ENCODE measurements around the gene MCF2L.
"Not testable (repeated sequence)": the region's sequence is repeated elsewhere in the genome, so short reads cannot be mapped to it uniquely, and the experiment has no call there.

Gene MCF2L

GRCh38 chr13:113045251-113046127 is 76.5 kb downstream of the MCF2L start:
- DNase-seq (ENCODE audit: low read depth in 1 of 2, low spot score in 1 of 2) = no peak

- no peak for DNase-seq (ENCODE audit: low read depth in 1 of 2, low spot score in 1 of 2)
These were observed 77.3 kb downstream of the MCF2L start for GRCh38 chr13:113046128-113046882.

- no peak for DNase-seq (ENCODE audit: low read depth in 1 of 2, low spot score in 1 of 2)
These were observed 77.8 kb downstream of the MCF2L start for GRCh38 chr13:113046883-113047244.

GRCh38 chr13:113047587-113047986 is 78.6 kb downstream of the MCF2L start:
- no peak for DNase-seq (ENCODE audit: low read depth in 1 of 2, low spot score in 1 of 2)

GRCh38 chr13:113048766-113049165 is 79.8 kb downstream of the MCF2L start:
- no peak for DNase-seq (ENCODE audit: low read depth in 1 of 2, low spot score in 1 of 2)

- DNase-seq (ENCODE audit: low read depth in 1 of 2, low spot score in 1 of 2) = no peak
These were observed 80.5 kb downstream of the MCF2L start for GRCh38 chr13:113049521-113049941.

GRCh38 chr13:113049981-113050380 is 81.0 kb downstream of the MCF2L start:
- DNase-seq (ENCODE audit: low read depth in 1 of 2, low spot score in 1 of 2) = no peak

GRCh38 chr13:113050734-113051431 is 81.9 kb downstream of the MCF2L start:
- no peak for DNase-seq (ENCODE audit: low read depth in 1 of 2, low spot score in 1 of 2)

- DNase-seq (ENCODE audit: low read depth in 1 of 2, low spot score in 1 of 2) = no peak
These were observed 82.6 kb downstream of the MCF2L start for GRCh38 chr13:113051641-113052040.

GRCh38 chr13:113052206-113052605 is 83.2 kb downstream of the MCF2L start:
- DNase-seq (ENCODE audit: low read depth in 1 of 2, low spot score in 1 of 2) = no peak

- DNase-seq (ENCODE audit: low read depth in 1 of 2, low spot score in 1 of 2) = no peak
These were observed 84.0 kb downstream of the MCF2L start for GRCh38 chr13:113052971-113053370.

GRCh38 chr13:113053376-113053775 is 84.4 kb downstream of the MCF2L start:
- DNase-seq (ENCODE audit: low read depth in 1 of 2, low spot score in 1 of 2) = no peak

GRCh38 chr13:113053801-113054604 is 85.0 kb downstream of the MCF2L start:
- DNase-seq (ENCODE audit: low read depth in 1 of 2, low spot score in 1 of 2) = no peak

GRCh38 chr13:113057084-113057483 is 88.1 kb downstream of the MCF2L start:
- DNase-seq (ENCODE audit: low read depth in 1 of 2, low spot score in 1 of 2) = no peak

- DNase-seq (ENCODE audit: low read depth in 1 of 2, low spot score in 1 of 2) = not testable (repeated sequence)
These were observed 88.5 kb downstream of the MCF2L start for GRCh38 chr13:113057559-113057958.

- no peak for DNase-seq (ENCODE audit: low read depth in 1 of 2, low spot score in 1 of 2)
These were observed 89.3 kb downstream of the MCF2L start for GRCh38 chr13:113058129-113058987.

GRCh38 chr13:113058988-113059850 is 90.2 kb downstream of the MCF2L start:
- no peak for DNase-seq (ENCODE audit: low read depth in 1 of 2, low spot score in 1 of 2)

GRCh38 chr13:113059891-113060290 is 90.9 kb downstream of the MCF2L start:
- DNase-seq (ENCODE audit: low read depth in 1 of 2, low spot score in 1 of 2) = no peak
